ENCODE data around the gene MICU2.

- TF ChIP-seq ZNF274 (IDR thresholded peaks at IDR 0.05; ENCODE audit: low read depth, low read length) (no peak), YY1 (IDR thresholded peaks at IDR 0.05; ENCODE audit: insufficient read depth, insufficient read length) (no peak), SUZ12 (IDR thresholded peaks at IDR 0.05; ENCODE audit: extremely low read depth, insufficient read depth, insufficient read length) (no peak)
These were observed 85.3 kb downstream of the MICU2 start for GRCh38 chr13:21518617-21519144.

Data from NT2/D1 (cell line).